Epithelial cell of proximal tubule (primary cell): Measurements from ENCODE around the gene SCEL. TPM values are rescaled to one million over a fixed set of nuclear protein-coding genes. Genes with fewer than 3 reads are reported as not detected.

Experiments used
- DNase-seq: peaks from one replicate; pipeline ENCODE4 v3.0.0-alpha.2; 2011; ENCODE audit warnings: low read depth
- H3K4me3 ChIP-seq: 2 replicates; pipeline ENCODE4 v1.5.1; 2011; ENCODE audit warnings: low read depth, mild to moderate bottlenecking, low read length
- total RNA-seq: library from RNA; depleted of rRNA; stranded (reverse); fragments of >200 nt; gene quantifications from 2 replicates; pipeline ENCODE4 v1.2.3, GENCODE V29; 2015
- TF ChIP-seq, protein P1 (sequence below): conservative IDR thresholded peaks from 2 replicates; pipeline ENCODE4 v1.5.1; 2012; ENCODE audit warnings: low read depth, mild to moderate bottlenecking, low read length

Gene SCEL
- 4.8 and 8.5 TPM in 2 replicates for total RNA-seq

GRCh38 chr13:77535448-77535847, at the start of gene SCEL:
Gene SCEL (plus strand): TSS chr13:77535706. CDS start chr13:77555876, 20,170 bp downstream.
- no peak for DNase-seq
- TF ChIP-seq, protein P1, sequence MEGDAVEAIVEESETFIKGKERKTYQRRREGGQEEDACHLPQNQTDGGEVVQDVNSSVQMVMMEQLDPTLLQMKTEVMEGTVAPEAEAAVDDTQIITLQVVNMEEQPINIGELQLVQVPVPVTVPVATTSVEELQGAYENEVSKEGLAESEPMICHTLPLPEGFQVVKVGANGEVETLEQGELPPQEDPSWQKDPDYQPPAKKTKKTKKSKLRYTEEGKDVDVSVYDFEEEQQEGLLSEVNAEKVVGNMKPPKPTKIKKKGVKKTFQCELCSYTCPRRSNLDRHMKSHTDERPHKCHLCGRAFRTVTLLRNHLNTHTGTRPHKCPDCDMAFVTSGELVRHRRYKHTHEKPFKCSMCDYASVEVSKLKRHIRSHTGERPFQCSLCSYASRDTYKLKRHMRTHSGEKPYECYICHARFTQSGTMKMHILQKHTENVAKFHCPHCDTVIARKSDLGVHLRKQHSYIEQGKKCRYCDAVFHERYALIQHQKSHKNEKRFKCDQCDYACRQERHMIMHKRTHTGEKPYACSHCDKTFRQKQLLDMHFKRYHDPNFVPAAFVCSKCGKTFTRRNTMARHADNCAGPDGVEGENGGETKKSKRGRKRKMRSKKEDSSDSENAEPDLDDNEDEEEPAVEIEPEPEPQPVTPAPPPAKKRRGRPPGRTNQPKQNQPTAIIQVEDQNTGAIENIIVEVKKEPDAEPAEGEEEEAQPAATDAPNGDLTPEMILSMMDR = no peak
- peak within 1 kb of the TSS; percentile 60 for H3K4me3 ChIP-seq

- no peak overlapping the region for H3K4me3 ChIP-seq
- TF ChIP-seq, protein P1 = no peak
- no peak for DNase-seq
These were observed 45.8 kb upstream of the SCEL start for GRCh38 chr13:77489566-77490337.

GRCh38 chr13:77492982-77493381, 42.5 kb upstream of the SCEL start:
- DNase-seq = no peak
- no peak overlapping the region for H3K4me3 ChIP-seq
- TF ChIP-seq, protein P1 = peak; percentile 78

DNA sequence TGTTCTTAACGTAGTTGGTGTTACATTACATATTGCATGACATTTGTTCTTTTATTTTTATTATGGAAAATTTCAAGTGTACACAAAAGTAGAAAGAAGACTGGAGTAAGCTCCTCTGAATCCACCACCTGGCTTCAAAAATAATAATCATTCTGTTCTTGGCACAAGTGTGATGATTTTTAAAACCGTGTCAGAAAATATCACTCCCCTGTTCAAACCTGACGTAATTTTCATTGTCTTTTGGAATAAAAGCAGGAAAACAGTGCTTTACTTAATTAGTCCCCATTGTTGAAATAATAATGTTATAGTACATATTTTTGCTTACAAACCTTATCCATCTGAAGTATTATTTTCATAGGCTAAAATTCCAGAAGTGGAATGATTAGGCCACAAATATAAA, 41.3 kb upstream of the SCEL start:
- H3K4me3 ChIP-seq = no peak overlapping the region
- no peak for DNase-seq
- TF ChIP-seq, protein P1 = no peak

DNA sequence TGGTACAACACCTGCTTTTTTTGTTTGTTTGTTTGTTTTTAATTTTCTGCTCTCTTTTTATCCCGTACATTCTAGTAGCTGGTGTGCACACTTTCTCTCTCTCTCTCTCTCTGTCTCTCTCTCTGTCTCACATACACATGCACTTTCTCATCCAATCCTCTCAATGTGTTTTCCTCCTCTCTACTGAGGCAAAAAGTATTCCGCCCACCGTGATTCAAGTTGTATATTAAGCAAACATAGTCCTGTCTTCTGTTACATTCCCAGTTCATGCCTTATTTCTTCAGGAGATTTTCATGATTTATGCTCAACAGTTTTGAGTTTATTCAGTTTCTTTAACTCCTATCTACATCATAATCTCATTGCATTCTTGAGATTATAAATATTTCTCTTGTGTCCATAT, 38.2 kb upstream of the SCEL start:
- TF ChIP-seq, protein P1 = no peak
- DNase-seq = no peak
- H3K4me3 ChIP-seq = no peak overlapping the region

DNA sequence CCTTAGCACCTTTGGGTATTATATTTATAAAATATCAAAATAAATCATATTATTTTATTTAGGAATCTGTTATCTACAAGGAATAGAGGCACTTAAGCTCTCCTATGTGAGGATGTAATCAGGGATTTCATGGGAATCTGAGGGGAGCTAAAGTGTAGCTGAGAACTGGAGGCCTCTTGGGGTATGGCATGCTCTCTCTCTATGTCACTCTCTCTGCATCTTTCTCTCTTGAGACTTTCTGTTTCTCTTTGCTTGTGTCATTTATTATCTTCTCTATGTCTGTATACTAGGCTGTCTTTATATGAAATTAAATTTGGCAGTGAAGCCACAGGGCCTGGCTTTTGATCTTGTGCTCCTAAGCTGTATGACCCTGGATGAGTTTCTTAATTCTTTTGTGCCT, 37.7 kb upstream of the SCEL start:
- DNase-seq = no peak
- H3K4me3 ChIP-seq = no peak overlapping the region
- TF ChIP-seq, protein P1 = no peak
